DND-41 (cell line): ENCODE measurements around the gene ZC3H7A.

Source experiments
- ATAC-seq: fragments of 200-7000 bp; cut with Tn5 transposase; 3 replicates; pipeline ENCODE4 v1.9.1; 2021; ENCODE audit warnings: low read depth; ENCODE audit not compliant: insufficient read depth
- DNase-seq: peaks from one replicate; pipeline ENCODE4 v3.0.0-alpha.2; 2020
- H2AFZ ChIP-seq: 2 replicates; pipeline ENCODE4 v1.6.0; 2012; ENCODE audit warnings: low read depth, low read length
- H3K27ac ChIP-seq: 2 replicates; pipeline ENCODE4 v1.5.1; 2012; ENCODE audit warnings: low read length, inconsistent platforms
- H3K27me3 ChIP-seq: fragments of 200-600 bp; sonication (generic); 2 replicates; pipeline ENCODE4 v1.6.0; 2012; ENCODE audit warnings: low read length, mild to moderate bottlenecking, inconsistent platforms; ENCODE audit not compliant: insufficient read depth, poor library complexity
- H3K36me3 ChIP-seq: 2 replicates; pipeline ENCODE4 v1.5.1; 2012; ENCODE audit warnings: low read length, inconsistent platforms; ENCODE audit not compliant: insufficient read depth
- H3K4me1 ChIP-seq: 2 replicates; pipeline ENCODE4 v1.5.1; 2012; ENCODE audit warnings: mild to moderate bottlenecking, low read length; ENCODE audit not compliant: insufficient read depth
- H3K4me2 ChIP-seq: 2 replicates; pipeline ENCODE4 v1.6.0; 2012; ENCODE audit warnings: mild to moderate bottlenecking, moderate library complexity, low read length, inconsistent platforms; ENCODE audit not compliant: insufficient read depth
- H3K4me3 ChIP-seq, 2 experiments: fragments of 200-600 bp in 1 of 2; shearing (Covaris generic) in 1 of 2; 2 replicates each; pipeline ENCODE4 v1.5.1; 2012 to 2016; ENCODE audit warnings: inconsistent platforms in 2 of 2, low read length in 2 of 2, mild to moderate bottlenecking in 2 of 2, low read depth in 1 of 2, moderate library complexity in 1 of 2
- H3K79me2 ChIP-seq: 2 replicates; pipeline ENCODE4 v1.6.0; 2012; ENCODE audit warnings: low read length, inconsistent platforms; ENCODE audit not compliant: insufficient read depth
- H3K9ac ChIP-seq: 2 replicates; pipeline ENCODE4 v1.6.0; 2012; ENCODE audit warnings: low read depth, mild to moderate bottlenecking, inconsistent platforms, low read length, moderate library complexity
- H3K9me3 ChIP-seq: 2 replicates; pipeline ENCODE4 v1.5.1; 2012; ENCODE audit warnings: low read length, moderate library complexity, mild to moderate bottlenecking, inconsistent platforms; ENCODE audit not compliant: insufficient read depth, severe bottlenecking
- H4K20me1 ChIP-seq: 2 replicates; pipeline ENCODE4 v1.6.0; 2012; ENCODE audit warnings: low read length; ENCODE audit not compliant: insufficient read depth
- EZH2 ChIP-seq: IDR thresholded peaks from 3 replicates; pipeline ENCODE4 v1.6.1; 2012; ENCODE audit warnings: borderline replicate concordance, low read depth, mild to moderate bottlenecking, moderate library complexity, low read length, inconsistent platforms; ENCODE audit not compliant: severe bottlenecking
- TF ChIP-seq, protein P1 (sequence below): IDR thresholded peaks from 2 replicates; pipeline ENCODE4 v1.5.1; 2012; ENCODE audit warnings: borderline replicate concordance, low read length, moderate library complexity, mild to moderate bottlenecking; ENCODE audit not compliant: poor library complexity, severe bottlenecking; ENCODE audit errors: extremely low read depth

Gene ZC3H7A, protein sequence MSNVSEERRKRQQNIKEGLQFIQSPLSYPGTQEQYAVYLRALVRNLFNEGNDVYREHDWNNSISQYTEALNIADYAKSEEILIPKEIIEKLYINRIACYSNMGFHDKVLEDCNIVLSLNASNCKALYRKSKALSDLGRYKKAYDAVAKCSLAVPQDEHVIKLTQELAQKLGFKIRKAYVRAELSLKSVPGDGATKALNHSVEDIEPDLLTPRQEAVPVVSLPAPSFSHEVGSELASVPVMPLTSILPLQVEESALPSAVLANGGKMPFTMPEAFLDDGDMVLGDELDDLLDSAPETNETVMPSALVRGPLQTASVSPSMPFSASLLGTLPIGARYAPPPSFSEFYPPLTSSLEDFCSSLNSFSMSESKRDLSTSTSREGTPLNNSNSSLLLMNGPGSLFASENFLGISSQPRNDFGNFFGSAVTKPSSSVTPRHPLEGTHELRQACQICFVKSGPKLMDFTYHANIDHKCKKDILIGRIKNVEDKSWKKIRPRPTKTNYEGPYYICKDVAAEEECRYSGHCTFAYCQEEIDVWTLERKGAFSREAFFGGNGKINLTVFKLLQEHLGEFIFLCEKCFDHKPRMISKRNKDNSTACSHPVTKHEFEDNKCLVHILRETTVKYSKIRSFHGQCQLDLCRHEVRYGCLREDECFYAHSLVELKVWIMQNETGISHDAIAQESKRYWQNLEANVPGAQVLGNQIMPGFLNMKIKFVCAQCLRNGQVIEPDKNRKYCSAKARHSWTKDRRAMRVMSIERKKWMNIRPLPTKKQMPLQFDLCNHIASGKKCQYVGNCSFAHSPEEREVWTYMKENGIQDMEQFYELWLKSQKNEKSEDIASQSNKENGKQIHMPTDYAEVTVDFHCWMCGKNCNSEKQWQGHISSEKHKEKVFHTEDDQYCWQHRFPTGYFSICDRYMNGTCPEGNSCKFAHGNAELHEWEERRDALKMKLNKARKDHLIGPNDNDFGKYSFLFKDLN

DNA sequence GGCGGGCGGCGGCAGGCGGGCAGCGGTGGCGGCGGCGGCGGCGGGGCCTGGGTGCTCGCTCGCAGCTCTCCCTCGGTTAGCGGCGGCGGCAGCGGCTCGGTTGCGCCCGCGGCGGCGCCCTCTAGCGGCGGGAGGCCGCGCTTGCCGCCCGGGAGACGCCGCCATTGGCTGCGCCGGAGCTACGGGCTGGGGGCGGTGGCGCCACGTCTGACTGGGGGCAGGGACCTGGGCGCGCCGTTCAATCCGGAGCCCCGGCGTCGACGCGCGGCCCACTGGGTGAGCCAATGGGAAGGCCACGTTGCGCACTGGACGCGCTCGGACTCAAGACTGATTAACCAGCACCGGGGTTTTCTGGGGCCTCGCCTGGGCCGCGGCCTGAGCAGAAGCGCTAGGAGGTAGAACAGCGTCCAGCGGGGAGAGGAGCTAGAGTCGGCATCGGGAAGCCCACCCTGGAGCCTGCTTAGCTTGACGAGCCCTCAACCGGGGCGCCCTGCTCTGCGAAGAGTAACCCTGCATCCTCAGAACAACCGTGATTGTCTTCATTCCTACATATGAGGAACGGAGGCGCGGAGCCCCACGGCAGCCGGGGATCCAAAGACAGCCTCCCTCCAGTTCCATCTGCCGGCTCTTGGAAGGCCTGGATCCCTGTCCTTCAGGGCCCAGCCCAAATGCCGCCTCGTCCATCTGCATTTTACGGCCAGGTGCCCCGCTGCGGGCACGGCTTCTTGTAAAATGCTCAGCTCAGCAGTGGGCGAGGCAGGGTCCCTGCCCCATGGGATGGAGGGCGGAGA, at the start of gene ZC3H7A:
ZC3H7A (minus strand) TSS at position 93 of the 791 bp plus-strand sequence. CDS start 14,904 bp downstream, outside the sequence.
- Histone ChIP-seq H3K27ac (peak within 1 kb of the TSS; percentile 96), H2AFZ (peak within 1 kb of the TSS; percentile 99), H3K4me1 (peaks cover 54% of the 10 kb centered on the region), H3K9me3 (no peaks in the 10 kb centered on the region), H3K36me3 (peaks cover 22% of the 10 kb centered on the region), H4K20me1 (peaks cover 18% of the 10 kb centered on the region), H3K4me2 (peak within 1 kb of the TSS; percentile 100), H3K27me3 (no peaks in the 10 kb centered on the region), H3K9ac (peak within 1 kb of the TSS; percentile 91), H3K4me3 (peak within 1 kb of the TSS; percentile 90 to 98), H3K79me2 (peaks cover 62% of the 10 kb centered on the region)
- ATAC-seq (peak; percentile 98), DNase-seq (peak; percentile 93)
- TF ChIP-seq EZH2, result no peak
- TF ChIP-seq, protein P1, sequence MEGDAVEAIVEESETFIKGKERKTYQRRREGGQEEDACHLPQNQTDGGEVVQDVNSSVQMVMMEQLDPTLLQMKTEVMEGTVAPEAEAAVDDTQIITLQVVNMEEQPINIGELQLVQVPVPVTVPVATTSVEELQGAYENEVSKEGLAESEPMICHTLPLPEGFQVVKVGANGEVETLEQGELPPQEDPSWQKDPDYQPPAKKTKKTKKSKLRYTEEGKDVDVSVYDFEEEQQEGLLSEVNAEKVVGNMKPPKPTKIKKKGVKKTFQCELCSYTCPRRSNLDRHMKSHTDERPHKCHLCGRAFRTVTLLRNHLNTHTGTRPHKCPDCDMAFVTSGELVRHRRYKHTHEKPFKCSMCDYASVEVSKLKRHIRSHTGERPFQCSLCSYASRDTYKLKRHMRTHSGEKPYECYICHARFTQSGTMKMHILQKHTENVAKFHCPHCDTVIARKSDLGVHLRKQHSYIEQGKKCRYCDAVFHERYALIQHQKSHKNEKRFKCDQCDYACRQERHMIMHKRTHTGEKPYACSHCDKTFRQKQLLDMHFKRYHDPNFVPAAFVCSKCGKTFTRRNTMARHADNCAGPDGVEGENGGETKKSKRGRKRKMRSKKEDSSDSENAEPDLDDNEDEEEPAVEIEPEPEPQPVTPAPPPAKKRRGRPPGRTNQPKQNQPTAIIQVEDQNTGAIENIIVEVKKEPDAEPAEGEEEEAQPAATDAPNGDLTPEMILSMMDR, result peak; percentile 85

DNA sequence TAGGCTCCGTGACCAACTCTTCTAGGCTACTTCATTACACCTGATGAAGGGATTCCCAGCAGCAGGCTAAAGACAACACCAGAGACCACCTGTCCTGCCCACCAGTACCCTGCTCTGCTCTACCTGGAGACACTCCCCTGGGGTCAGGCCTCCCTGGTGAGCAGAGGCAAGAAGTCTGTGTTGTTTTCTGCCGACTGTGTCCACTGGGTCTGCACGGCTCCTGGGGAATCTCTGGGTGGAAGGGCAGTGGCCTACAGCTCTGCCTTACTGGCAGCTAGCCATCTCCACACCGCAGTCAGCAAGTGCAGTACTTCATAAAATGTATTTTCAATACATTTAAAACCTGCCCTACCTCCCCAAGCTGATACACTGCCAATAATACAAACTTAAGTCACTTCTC, 47.4 kb upstream of the ZC3H7A start:
- TF ChIP-seq EZH2, result no peak
- TF ChIP-seq, protein P1, result no peak
- Histone ChIP-seq H3K27me3 (no peaks in the 10 kb centered on the region), H3K27ac (no peak overlapping the region), H3K4me2 (no peak overlapping the region), H4K20me1 (peaks cover 44% of the 10 kb centered on the region; the same call in 1 of the 2 replicates), H3K79me2 (peaks cover 57% of the 10 kb centered on the region), H3K9ac (no peak overlapping the region), H3K9me3 (no peaks in the 10 kb centered on the region), H3K4me3 (no peak overlapping the region), H2AFZ (no peak overlapping the region), H3K36me3 (peaks cover 93% of the 10 kb centered on the region), H3K4me1 (peaks cover 20% of the 10 kb centered on the region)
- ATAC-seq (no peak), DNase-seq (no peak)

DNA sequence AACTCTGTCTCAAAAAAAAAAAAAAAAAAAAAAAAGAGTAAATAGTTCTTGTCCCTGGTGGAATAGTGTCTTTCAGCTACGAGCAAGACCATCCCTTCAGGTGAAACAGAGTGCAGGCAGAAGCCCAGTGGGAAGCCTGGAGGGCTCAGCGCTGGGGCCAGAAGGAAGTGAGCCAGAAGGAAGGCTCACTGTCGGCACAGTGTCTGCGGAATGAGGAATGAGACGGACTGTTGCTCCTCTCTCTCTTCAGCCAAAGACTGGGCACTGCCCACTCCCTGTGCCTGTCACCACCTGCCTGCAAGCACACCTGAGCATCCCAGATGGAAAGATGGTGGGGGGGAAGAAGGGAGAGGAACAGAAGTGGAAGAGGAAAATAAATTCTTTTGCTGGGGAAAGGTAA, 46.8 kb upstream of the ZC3H7A start:
- H3K9me3 ChIP-seq, result no peaks in the 10 kb centered on the region
- no peak overlapping the region for H3K4me2 ChIP-seq
- no peak overlapping the region for H3K27ac ChIP-seq
- no peak overlapping the region for H3K4me3 ChIP-seq
- TF ChIP-seq EZH2, result no peak
- TF ChIP-seq, protein P1, result no peak
- H3K4me1 ChIP-seq, result peaks cover 14% of the 10 kb centered on the region; the same call in 1 of the 2 replicates
- peaks cover 93% of the 10 kb centered on the region for H3K36me3 ChIP-seq
- H3K27me3 ChIP-seq, result no peaks in the 10 kb centered on the region
- H3K9ac ChIP-seq, result no peak overlapping the region
- DNase-seq, result no peak
- H4K20me1 ChIP-seq, result peaks cover 41% of the 10 kb centered on the region; the same call in 1 of the 2 replicates
- no peak for ATAC-seq
- H2AFZ ChIP-seq, result no peak overlapping the region
- H3K79me2 ChIP-seq, result peaks cover 50% of the 10 kb centered on the region
